Astrocyte of the spinal cord (primary cell): Measurements from ENCODE around the gene DNM3.

ENCODE experiments used
- DNase-seq: peaks from one replicate; pipeline ENCODE4 v3.0.0; 2011; ENCODE audit warnings: low read depth, low spot score
- H3K4me3 ChIP-seq: 2 replicates; pipeline ENCODE4 v1.5.1; 2011; ENCODE audit warnings: low read depth, mild to moderate bottlenecking, low read length, moderate library complexity
- in situ Hi-C: cut with HindIII; loops from 2 replicates; pipeline ENCODE4 v1.10.0; 2017; ENCODE audit warnings: low sequenced_read_pairs
- TF ChIP-seq, protein P1 (sequence below): IDR thresholded peaks from 2 replicates; pipeline ENCODE4 v1.5.1; 2012; ENCODE audit warnings: low read depth, mild to moderate bottlenecking, low read length, inconsistent platforms

DNM3 gene

DNA sequence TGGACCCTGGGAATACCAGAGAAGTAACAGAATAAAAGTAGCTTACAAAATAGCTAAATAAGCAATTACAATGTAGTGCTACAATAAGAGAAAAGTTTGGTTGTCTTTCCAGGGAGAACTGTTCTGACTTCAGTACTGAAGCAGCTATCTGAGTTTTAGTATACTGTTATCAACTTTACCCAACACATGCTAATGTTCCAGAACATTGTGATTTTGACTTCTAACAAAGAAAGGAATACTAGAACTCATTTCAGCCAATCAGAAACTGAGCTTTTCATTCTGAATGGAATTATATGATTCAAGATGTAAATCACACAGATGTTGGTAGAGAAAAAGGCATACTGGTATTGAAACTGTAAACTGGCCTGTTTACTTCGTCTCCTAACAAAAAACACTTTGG, 579.1 kb downstream of the DNM3 start, which contains the start of gene C1orf105:
C1orf105 (plus strand) TSS at position 301 of the 400 bp plus-strand sequence. CDS start 201 bp downstream, outside the sequence.
- TF ChIP-seq, protein P1, sequence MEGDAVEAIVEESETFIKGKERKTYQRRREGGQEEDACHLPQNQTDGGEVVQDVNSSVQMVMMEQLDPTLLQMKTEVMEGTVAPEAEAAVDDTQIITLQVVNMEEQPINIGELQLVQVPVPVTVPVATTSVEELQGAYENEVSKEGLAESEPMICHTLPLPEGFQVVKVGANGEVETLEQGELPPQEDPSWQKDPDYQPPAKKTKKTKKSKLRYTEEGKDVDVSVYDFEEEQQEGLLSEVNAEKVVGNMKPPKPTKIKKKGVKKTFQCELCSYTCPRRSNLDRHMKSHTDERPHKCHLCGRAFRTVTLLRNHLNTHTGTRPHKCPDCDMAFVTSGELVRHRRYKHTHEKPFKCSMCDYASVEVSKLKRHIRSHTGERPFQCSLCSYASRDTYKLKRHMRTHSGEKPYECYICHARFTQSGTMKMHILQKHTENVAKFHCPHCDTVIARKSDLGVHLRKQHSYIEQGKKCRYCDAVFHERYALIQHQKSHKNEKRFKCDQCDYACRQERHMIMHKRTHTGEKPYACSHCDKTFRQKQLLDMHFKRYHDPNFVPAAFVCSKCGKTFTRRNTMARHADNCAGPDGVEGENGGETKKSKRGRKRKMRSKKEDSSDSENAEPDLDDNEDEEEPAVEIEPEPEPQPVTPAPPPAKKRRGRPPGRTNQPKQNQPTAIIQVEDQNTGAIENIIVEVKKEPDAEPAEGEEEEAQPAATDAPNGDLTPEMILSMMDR, result no peak
- no peak for DNase-seq
- no peak within 1 kb of the TSS for H3K4me3 ChIP-seq
- in situ Hi-C loops, result no loop called here

GRCh38 chr1:172421974-172422604, 580.8 kb downstream of the DNM3 start:
- TF ChIP-seq, protein P1, result no peak
- in situ Hi-C loops, result no loop called here
- DNase-seq, result no peak
- no peak overlapping the region for H3K4me3 ChIP-seq

GRCh38 chr1:172423336-172423735, 582.0 kb downstream of the DNM3 start:
- DNase-seq, result no peak
- in situ Hi-C loops, result no loop called here

DNA sequence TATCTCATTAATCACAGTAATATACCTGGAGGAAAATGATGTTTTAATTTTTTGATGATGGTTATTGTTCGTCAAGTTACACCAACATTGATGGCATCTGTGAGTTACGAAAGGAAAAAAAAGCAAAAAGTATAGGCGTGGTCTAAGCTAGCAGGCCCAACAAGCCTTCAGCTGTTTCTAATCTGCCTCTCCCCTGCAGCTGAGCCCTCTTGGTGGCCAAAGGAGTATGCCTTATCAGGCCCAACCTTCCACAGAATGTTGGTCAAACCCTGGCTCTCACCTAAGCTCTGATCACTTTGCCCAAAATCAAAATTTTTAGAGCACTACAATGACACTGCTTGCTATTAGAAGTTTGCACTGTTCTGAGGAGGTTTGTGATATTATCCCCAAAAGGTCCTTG, 584.0 kb downstream of the DNM3 start:
- DNase-seq, result no peak

More at GRCh38 chr1:172423336-172423735, 582.0 kb downstream of the DNM3 start:
- TF ChIP-seq, protein P1, result no peak
- H3K4me3 ChIP-seq, result no peak overlapping the region

GRCh38 chr1:172427191-172427590, 585.9 kb downstream of the DNM3 start:
- TF ChIP-seq, protein P1, result no peak
- in situ Hi-C loops, result no loop called here
- H3K4me3 ChIP-seq, result no peak overlapping the region
- DNase-seq, result no peak

More for the DNA sequence above, 584.0 kb downstream of the DNM3 start:
- in situ Hi-C loops, result no loop called here
- TF ChIP-seq, protein P1, result no peak
- no peak overlapping the region for H3K4me3 ChIP-seq

GRCh38 chr1:172429331-172430127, 588.2 kb downstream of the DNM3 start:
- in situ Hi-C loops, result no loop called here
- peak; percentile 79 for DNase-seq
- no peak overlapping the region for H3K4me3 ChIP-seq
- TF ChIP-seq, protein P1, result peak; percentile 67
